ENCODE results near the gene ATG9B.

- no peak for TF ChIP-seq POLR2A (IDR thresholded peaks at IDR 0.05; ENCODE audit: low read depth, low read length)
- TF ChIP-seq POLR2AphosphoS5 (IDR thresholded peaks at IDR 0.05; ENCODE audit: low read depth, low read length): no peak
- no peak for TF ChIP-seq TAF1 (IDR thresholded peaks at IDR 0.05; ENCODE audit: borderline replicate concordance, low read depth, low read length)
These were observed 31.4 kb downstream of the ATG9B start for GRCh38 chr7:150992833-150993302.
